PC-9 (cell line): ENCODE results near the gene ALDH3A1. TPM values are rescaled to one million over a fixed set of nuclear protein-coding genes. Genes with fewer than 3 reads are reported as not detected.

ENCODE experiments used
- BruUV-seq: library from RNA; stranded (reverse); fragments of 400-500 nt; replicated peaks from 2 replicates; lab custom pipeline; 2021; lab: Mats Ljungman, UMichigan
- CTCF ChIA-PET: fragments of 300-600 bp; sonication (Branson Sonifier 250); formaldehyde crosslinking; loops from one replicate; lab custom pipeline; 2022; ENCODE audit warnings: antibody characterized with exemption; lab: Charles Lee
- POLR2A ChIA-PET: fragments of 300-600 bp; sonication (Branson Sonifier 250); formaldehyde crosslinking; loops from one replicate; lab custom pipeline; 2022; ENCODE audit warnings: antibody characterized with exemption; ENCODE audit not compliant: unreplicated experiment; lab: Charles Lee
- DNase-seq, 2 experiments: peaks; one replicate each; pipeline versions ENCODE4 v3.0.0 to v3.0.0-alpha.2; 2015 to 2022; ENCODE audit warnings: mixed read lengths in 1 of 2
- H2AFZ ChIP-seq: fragments of 200-600 bp; sonication (generic); 2 replicates; pipeline ENCODE4 v1.8.1; 2017; ENCODE audit warnings: antibody characterized with exemption
- H3F3A ChIP-seq: fragments of 200-600 bp; sonication (generic); 2 replicates; pipeline ENCODE4 v1.8.1; 2017; ENCODE audit warnings: antibody characterized with exemption, mild to moderate bottlenecking, low read depth; ENCODE audit not compliant: insufficient read depth
- H3K27ac ChIP-seq: fragments of 200-600 bp; sonication (generic); 2 replicates; pipeline ENCODE4 v1.6.1; 2016; ENCODE audit warnings: mixed run types
- H3K27me3 ChIP-seq: fragments of 200-600 bp; sonication (generic); 2 replicates; pipeline ENCODE4 v1.6.1; 2016; ENCODE audit warnings: low read depth, mixed run types; ENCODE audit not compliant: insufficient read depth
- H3K36me3 ChIP-seq: fragments of 200-600 bp; sonication (generic); 2 replicates; pipeline ENCODE4 v1.6.1; 2016; ENCODE audit warnings: low read depth, mixed run types
- H3K4me1 ChIP-seq: fragments of 200-600 bp; sonication (generic); replicated peaks from 2 replicates; pipeline ENCODE4 v1.6.1; 2016; ENCODE audit warnings: mixed run types; ENCODE audit not compliant: insufficient read depth
- H3K4me2 ChIP-seq: fragments of 200-600 bp; sonication (generic); 2 replicates; pipeline ENCODE4 v1.6.1; 2017; ENCODE audit warnings: mixed run types
- H3K4me3 ChIP-seq: fragments of 200-600 bp; sonication (generic); 2 replicates; pipeline ENCODE4 v1.6.1; 2016; ENCODE audit warnings: mixed run types
- H3K79me2 ChIP-seq: fragments of 200-600 bp; sonication (generic); 2 replicates; pipeline ENCODE4 v1.6.1; 2017; ENCODE audit warnings: low read depth, mixed run types
- H3K9me2 ChIP-seq: fragments of 200-600 bp; sonication (generic); 2 replicates; pipeline ENCODE4 v1.8.1; 2017; ENCODE audit warnings: mild to moderate bottlenecking; ENCODE audit not compliant: insufficient read depth
- H3K9me3 ChIP-seq: fragments of 200-600 bp; sonication (generic); 2 replicates; pipeline ENCODE4 v1.8.1; 2016; ENCODE audit warnings: low read depth; ENCODE audit not compliant: insufficient read depth
- H4K20me1 ChIP-seq: fragments of 200-600 bp; sonication (generic); 2 replicates; pipeline ENCODE4 v1.8.1; 2017; ENCODE audit not compliant: insufficient read depth
- EZH2 ChIP-seq: fragments of 200-600 bp; sonication (generic); IDR thresholded peaks from 2 replicates; pipeline ENCODE4 v1.8.0; 2017; ENCODE audit warnings: antibody characterized with exemption, low read depth
- intact Hi-C: fragments of 100-400 bp; cut with micrococcal nuclease; formaldehyde crosslinking; loops from one replicate; pipeline ENCODE4 v1.10.0; 2022; ENCODE audit not compliant: unreplicated experiment
- total RNA-seq: library from RNA; stranded (reverse); gene quantifications from 2 replicates; pipeline ENCODE4 v1.2.3, GENCODE V29; 2021
- TF ChIP-seq, protein P1 (sequence below): fragments of 200-600 bp; sonication (generic); conservative IDR thresholded peaks from 2 replicates; pipeline ENCODE4 v1.6.1; 2017; ENCODE audit warnings: mixed run types, antibody characterized with exemption, mild to moderate bottlenecking, moderate library complexity

Gene ALDH3A1
- total RNA-seq, 1 experiment from 2014 or later: 1,620 TPM

DNA sequence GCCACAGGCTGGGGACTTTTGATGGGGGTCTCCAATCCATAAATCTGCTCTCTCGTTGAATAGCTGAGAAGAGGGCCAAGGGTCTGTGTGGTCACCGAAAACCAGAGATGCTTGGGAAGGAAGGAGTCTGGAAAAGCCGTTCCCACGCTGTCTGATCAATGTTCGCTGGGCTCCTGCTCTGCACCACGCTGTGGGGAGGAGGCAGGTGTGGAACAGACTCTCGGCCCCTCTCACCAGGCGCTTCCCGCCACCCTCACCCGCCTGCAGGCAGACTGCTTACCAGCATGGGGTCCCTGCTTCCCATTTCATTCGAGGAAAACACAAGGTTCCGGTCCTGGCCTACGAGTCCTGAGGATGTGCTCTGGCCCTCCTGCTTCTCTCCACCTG lies 702 bp upstream of the ALDH3A1 start:
- H3F3A ChIP-seq: peaks cover 81% of the 10 kb centered on the region
- H3K4me3 ChIP-seq: peak overlapping the region; percentile 76
- POLR2A ChIA-PET: interaction anchor here (0.6 to 1.2 kb wide), 6 partner anchors 21 to 371 kb away, joined by 3 to 11 read pairs (median 8); partner anchors contain the start of gene ALDH3A2
- peaks cover 27% of the 10 kb centered on the region for H3K79me2 ChIP-seq
- H3K4me2 ChIP-seq: peak overlapping the region; percentile 95
- H3K27me3 ChIP-seq: no peaks in the 10 kb centered on the region
- CTCF ChIA-PET: interaction anchor here (0.9 to 1.3 kb wide), 3 partner anchors 14 to 100 kb away, joined by 3 to 4 read pairs (median 3); partner anchors contain the start of gene ALDH3A2
- H4K20me1 ChIP-seq: no peaks in the 10 kb centered on the region
- BruUV-seq: TSS peak; percentile 20
- H3K9me3 ChIP-seq: no peaks in the 10 kb centered on the region
- no peak overlapping the region for H2AFZ ChIP-seq
- H3K27ac ChIP-seq: peak overlapping the region; percentile 100
- DNase-seq: no peak
- no peaks in the 10 kb centered on the region; the same call in 1 of the 2 replicates for H3K36me3 ChIP-seq
- TF ChIP-seq EZH2: no peak
- TF ChIP-seq, protein P1, sequence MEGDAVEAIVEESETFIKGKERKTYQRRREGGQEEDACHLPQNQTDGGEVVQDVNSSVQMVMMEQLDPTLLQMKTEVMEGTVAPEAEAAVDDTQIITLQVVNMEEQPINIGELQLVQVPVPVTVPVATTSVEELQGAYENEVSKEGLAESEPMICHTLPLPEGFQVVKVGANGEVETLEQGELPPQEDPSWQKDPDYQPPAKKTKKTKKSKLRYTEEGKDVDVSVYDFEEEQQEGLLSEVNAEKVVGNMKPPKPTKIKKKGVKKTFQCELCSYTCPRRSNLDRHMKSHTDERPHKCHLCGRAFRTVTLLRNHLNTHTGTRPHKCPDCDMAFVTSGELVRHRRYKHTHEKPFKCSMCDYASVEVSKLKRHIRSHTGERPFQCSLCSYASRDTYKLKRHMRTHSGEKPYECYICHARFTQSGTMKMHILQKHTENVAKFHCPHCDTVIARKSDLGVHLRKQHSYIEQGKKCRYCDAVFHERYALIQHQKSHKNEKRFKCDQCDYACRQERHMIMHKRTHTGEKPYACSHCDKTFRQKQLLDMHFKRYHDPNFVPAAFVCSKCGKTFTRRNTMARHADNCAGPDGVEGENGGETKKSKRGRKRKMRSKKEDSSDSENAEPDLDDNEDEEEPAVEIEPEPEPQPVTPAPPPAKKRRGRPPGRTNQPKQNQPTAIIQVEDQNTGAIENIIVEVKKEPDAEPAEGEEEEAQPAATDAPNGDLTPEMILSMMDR: no peak
- H3K9me2 ChIP-seq: no peaks in the 10 kb centered on the region
- intact Hi-C loops: loop anchor here (1.0 kb wide), 1 partner anchor 20 kb away; no protein-coding TSS in a partner anchor
- peaks cover 80% of the 10 kb centered on the region for H3K4me1 ChIP-seq

DNA sequence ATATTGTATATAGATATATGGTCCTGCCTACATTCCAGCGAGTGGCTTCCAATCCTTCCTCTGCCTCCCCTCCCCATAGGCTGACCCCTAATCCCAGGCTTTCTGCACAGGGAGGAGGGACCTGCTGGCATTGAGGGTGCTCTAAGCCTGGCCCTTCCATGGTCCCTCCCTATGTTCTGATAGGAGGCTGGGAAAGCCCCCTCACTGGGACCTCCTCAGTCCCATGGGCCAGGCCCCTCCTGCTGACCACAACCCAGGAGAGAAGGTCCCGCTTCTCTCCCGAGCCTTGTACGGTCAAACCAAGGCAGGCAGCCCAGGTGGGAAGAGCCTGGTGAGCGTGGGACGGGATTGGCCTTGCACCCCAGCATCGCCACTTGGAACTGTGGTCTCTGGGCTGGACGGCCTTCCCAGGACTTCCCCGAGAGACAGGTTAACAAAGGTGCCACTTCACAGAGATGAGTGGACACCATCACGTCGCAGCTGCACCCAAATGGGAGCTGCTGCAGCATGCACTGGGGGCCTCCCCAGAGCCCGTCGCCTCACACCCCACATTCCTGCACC lies 859 bp downstream of the ALDH3A1 start:
- peaks cover 66% of the 10 kb centered on the region for H3K4me1 ChIP-seq
- no peaks in the 10 kb centered on the region for H3K9me2 ChIP-seq
- peak in 1 of 2 experiments; percentile 47 for DNase-seq
- H3K4me3 ChIP-seq: peak overlapping the region; percentile 76
- H3K9me3 ChIP-seq: no peaks in the 10 kb centered on the region
- H3K79me2 ChIP-seq: peaks cover 27% of the 10 kb centered on the region
- no peak for TF ChIP-seq EZH2
- TF ChIP-seq, protein P1: no peak
- no peaks in the 10 kb centered on the region for H3K27me3 ChIP-seq
- ChIA-PET POLR2A (interaction anchor here (0.6 to 1.2 kb wide), 4 partner anchors 19 to 228 kb away, joined by 6 to 10 read pairs (median 7); no protein-coding TSS in a partner anchor), CTCF (no interaction called here)
- no peaks in the 10 kb centered on the region; the same call in 1 of the 2 replicates for H3K36me3 ChIP-seq
- intact Hi-C loops: no loop called here
- peak overlapping the region; percentile 95 for H3K4me2 ChIP-seq
- H2AFZ ChIP-seq: no peak overlapping the region
- no TSS peak for BruUV-seq
- no peaks in the 10 kb centered on the region for H4K20me1 ChIP-seq
- peaks cover 68% of the 10 kb centered on the region for H3F3A ChIP-seq
- H3K27ac ChIP-seq: peak overlapping the region; percentile 100

DNA sequence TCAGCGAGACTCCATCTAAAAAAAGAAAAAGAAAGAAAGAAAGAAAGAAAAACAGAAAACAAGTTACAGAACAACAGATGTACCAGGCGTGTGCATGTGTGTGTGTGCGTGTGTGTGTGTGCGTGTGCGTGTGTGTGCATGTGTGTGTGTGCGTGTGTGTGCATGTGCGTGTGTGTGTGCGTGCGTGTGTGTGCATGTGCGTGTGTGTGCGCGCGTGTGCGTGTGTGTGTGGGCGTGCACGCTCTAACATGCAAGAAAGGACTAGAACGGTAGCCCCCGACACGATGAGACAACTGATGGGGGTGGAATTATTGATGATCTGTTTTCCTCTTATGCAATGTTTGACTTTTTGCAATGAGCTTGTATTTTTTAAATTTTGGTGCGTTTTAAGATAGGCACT lies 1.6 kb downstream of the ALDH3A1 start:
- no peak overlapping the region for H2AFZ ChIP-seq
- H4K20me1 ChIP-seq: no peaks in the 10 kb centered on the region
- H3K27ac ChIP-seq: no peak overlapping the region; the same call in 1 of the 2 replicates
- peaks cover 27% of the 10 kb centered on the region for H3K79me2 ChIP-seq
- no peaks in the 10 kb centered on the region for H3K9me3 ChIP-seq
- ChIA-PET CTCF (no interaction called here), POLR2A (interaction anchor here (0.5 to 0.7 kb wide), 3 partner anchors 18 to 229 kb away, joined by 4 to 7 read pairs (median 6); no protein-coding TSS in a partner anchor)
- H3K36me3 ChIP-seq: no peaks in the 10 kb centered on the region; the same call in 1 of the 2 replicates
- no TSS peak for BruUV-seq
- H3K4me1 ChIP-seq: peaks cover 59% of the 10 kb centered on the region
- intact Hi-C loops: no loop called here
- H3K27me3 ChIP-seq: no peaks in the 10 kb centered on the region
- no peak for TF ChIP-seq EZH2
- TF ChIP-seq, protein P1: no peak
- H3K4me2 ChIP-seq: peak overlapping the region; percentile 95
- peak overlapping the region; percentile 76; the same call in 1 of the 2 replicates for H3K4me3 ChIP-seq
- DNase-seq: no peak
- no peaks in the 10 kb centered on the region for H3K9me2 ChIP-seq
- H3F3A ChIP-seq: peaks cover 65% of the 10 kb centered on the region
